NCI-H345 (cell line): Measurements from ENCODE around the gene ATOH8.
"Not testable (repeated sequence)": the region's sequence is repeated elsewhere in the genome, so short reads cannot be mapped to it uniquely, and the experiment has no call there.

Experiments
- DNase-seq: peaks from one replicate; lab custom pipeline; 2025; lab: John Stamatoyannopoulos, UW

ATOH8 gene, protein sequence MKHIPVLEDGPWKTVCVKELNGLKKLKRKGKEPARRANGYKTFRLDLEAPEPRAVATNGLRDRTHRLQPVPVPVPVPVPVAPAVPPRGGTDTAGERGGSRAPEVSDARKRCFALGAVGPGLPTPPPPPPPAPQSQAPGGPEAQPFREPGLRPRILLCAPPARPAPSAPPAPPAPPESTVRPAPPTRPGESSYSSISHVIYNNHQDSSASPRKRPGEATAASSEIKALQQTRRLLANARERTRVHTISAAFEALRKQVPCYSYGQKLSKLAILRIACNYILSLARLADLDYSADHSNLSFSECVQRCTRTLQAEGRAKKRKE

DNA sequence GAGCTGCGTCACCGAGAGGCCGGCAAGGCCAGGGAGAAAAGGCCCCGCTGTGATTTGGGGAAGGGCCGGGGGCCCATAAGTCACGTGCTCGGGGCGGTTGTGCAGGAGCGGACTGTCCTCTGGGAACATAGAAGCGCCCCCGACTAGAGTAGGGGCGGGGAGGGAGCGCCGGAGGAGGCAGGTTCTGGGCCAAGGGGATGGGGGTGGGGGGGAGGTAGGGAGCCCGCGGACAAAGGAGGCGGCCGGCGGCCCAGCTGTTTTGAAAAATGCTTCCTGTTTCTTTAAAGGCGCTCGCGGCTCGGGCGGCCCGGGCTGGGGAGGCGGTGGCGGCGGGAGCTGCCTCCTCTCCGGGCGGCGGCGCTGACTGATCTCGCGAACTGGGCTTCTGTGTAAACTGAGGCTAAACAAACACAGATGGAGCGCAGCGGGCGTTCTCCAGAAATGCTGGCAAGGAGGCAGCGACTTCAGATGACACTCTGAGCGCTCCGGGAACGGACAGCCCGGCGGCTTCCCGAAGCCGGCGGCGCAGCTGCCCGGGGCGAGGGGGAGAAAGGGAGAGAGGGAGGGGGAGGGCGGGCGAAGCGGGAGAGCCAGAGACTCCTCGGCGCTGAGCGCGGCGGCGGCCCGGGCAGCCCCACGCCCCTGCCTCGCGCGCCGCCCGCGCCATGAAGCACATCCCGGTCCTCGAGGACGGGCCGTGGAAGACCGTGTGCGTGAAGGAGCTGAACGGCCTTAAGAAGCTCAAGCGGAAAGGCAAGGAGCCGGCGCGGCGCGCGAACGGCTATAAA is at the start of gene ATOH8:
Gene ATOH8 (plus strand): TSS at position 467 of the 788 bp plus-strand sequence. CDS start 199 bp downstream, at position 666.
- DNase-seq: peak; percentile 57

DNA sequence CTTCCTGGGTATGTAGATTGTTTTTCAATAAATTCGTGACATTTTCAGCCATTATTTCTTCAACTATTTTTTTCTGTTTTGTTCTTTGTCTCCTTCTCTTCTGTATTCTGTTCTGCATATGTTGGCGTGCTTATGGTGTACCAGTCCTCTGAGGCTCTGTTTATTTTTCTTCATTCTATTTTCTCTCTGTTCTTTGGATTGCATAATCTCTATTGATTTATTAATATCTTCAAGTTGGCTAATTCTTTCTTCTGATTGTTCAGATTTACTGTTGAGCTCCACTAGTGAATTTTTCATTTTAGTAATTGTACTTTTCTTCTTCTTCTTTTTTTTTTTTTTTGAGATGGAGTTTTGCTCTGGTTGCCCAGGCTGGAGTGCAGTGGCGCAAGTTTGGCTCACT is 49.8 kb upstream of the ATOH8 start:
- DNase-seq: no peak

DNA sequence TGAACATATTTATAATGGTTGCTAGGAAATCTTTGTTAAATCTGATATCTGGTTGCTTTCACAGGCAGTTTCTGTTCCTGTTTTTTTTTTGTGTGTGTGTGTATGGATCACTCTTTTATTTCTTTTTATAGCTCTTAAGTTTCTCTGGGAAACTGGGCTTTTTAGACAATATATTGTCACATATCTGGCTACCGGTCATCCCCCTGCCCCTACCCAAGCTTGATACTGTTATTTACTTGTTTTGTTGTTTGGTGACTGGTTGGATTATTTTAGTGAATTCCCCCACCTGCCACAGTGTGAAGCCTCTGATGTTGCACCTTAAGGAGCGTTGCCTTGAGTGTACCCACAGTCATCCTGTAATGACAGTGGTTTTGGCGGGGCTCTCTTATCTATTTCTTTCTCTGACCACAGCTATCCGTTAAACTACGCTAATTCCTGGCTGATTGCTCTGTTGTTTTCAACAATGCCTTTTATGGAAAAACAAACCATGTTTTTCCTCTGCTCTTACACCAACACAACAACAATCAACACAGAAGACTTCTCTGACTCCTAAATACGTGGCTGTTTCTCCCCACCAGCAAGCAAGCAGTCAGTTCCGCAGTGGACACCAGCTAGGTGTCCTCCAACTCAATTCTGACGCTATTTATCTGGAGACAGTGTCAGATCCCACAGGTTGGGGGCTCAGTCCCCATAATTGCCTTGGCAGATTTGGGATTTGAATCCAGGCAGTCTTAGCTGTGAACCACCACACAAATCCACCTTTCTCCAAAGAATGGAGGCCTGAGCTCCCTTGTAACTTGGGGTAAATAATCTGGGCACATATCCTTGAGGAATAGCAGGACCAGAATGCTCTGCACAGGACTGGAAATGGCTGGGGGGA is 48.8 kb upstream of the ATOH8 start:
- no peak for DNase-seq

DNA sequence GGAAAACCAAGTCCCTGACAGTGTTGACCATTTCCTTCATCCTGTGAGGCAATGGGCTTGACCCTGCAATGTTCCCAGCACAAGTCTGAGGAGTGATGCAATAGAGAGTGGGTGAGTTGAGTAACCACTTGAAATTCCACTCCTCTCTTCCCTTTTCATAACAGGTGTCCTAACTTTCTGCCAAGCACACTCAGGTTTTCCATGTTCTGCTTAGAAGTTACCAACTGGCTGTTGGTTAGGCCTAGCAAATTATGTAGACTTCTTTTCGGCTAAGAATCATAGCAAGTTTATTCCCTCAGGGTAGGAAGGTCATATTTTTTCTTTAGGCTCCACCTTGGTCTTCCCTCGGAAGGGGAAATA is 48.1 kb upstream of the ATOH8 start:
- DNase-seq: no peak

DNA sequence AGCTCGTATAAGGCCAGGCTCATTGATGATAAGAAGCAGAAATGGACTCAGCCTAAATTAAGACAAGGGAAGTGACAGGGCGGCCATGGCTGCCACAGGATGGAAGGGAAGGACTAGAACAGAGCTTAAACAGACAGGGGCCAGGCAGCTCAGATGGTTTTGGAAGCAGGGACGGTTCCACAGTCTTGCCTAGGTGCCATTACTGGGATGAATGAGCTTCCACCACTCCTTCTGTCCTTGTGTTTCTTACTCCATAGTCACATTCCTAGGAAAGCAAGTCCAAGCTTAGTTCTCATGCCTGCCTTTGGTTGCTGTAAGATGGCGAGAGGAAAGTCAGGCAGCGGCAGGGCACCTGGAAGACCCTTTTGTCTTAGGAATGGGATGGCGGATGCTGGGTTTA is 47.7 kb upstream of the ATOH8 start:
- DNase-seq: no peak

DNA sequence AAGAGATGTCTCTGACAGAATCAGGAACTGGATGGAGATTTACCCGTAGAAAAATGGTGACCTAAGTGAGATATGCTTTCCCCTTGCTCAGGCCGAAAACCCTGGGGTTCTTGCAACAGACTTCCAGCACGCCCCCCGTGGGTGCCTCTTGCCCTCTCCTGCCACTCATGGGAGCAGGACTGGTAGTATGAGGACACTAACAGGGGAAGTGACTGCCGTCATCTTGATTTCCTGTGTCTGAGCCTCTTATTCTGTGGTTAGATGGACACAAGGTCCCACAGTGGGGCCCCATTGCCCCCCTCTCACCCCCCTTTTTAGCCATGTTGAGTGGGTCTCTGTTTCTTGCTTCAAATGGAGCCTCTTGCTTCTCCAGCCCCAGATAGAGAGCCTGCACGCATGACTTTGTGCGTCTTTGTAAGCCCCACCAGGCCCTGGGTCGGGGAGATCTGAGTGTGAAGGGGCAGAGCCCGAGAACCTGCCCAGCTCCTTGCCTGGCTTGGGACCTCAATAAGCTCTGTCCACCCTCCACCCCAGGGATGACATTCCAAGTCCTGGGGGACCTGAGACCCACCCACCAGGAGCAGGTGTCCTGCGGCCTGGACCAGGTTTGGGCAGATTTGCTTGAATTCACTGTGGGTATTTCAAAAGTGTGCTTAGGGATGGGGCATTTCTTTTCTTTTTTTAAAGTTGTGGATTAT is 47.0 kb upstream of the ATOH8 start:
- no peak for DNase-seq

DNA sequence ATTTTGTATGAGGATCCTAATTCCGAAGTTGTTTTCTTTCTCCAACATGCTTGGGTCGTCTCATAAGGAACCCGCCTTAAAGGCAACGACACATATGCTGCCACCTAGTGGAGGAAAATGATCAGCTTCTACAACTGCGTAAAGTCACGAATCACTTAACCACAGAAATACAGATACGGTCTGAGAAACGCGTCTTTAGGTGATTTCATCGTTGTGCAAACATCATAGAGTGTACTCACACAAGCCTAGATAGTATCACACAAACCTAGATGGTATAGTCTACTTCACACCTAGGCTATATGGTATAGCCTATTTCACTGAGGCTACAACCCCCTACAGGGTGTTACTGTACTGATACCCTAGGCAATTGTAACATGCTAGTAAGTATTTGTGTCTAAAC is 46.5 kb upstream of the ATOH8 start:
- DNase-seq: peak; percentile 74

DNA sequence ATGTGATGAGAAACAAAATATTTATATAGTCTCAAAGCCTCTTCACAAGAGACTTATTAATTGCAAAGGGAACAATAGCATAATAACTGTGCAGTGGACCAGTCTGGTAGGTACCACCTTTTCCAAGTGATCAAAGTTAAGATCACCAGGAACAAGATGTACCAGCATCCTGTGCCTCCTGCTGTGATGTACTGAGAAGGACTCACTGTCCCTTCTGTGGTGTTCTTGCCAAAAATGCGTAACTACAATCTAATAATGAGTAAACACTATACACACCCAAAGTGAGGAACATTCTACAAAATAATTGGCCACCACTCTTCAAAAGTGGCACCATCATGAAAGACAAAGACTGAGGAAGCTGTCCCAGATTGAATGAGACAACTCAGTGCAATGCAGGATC is 45.1 kb upstream of the ATOH8 start:
- no peak for DNase-seq

DNA sequence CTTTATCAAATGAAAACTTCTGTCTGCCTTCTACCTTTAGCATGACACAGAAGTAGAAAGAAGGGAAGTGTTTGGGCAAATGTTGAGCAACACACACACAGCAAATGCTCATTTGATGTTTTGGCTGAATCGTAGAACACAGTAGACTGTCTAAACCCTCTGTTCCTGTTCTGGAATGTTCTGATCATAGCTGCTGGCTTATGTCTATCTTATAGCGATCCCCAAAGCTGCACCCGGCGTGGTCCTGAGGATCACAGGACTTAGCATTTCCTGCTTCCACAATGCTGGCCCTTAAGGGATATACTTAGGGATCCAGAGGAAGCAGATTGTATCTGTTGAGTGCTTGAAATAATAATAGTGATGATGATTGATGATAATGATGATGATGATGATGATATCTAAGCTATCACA is 44.4 kb upstream of the ATOH8 start:
- DNase-seq: no peak

DNA sequence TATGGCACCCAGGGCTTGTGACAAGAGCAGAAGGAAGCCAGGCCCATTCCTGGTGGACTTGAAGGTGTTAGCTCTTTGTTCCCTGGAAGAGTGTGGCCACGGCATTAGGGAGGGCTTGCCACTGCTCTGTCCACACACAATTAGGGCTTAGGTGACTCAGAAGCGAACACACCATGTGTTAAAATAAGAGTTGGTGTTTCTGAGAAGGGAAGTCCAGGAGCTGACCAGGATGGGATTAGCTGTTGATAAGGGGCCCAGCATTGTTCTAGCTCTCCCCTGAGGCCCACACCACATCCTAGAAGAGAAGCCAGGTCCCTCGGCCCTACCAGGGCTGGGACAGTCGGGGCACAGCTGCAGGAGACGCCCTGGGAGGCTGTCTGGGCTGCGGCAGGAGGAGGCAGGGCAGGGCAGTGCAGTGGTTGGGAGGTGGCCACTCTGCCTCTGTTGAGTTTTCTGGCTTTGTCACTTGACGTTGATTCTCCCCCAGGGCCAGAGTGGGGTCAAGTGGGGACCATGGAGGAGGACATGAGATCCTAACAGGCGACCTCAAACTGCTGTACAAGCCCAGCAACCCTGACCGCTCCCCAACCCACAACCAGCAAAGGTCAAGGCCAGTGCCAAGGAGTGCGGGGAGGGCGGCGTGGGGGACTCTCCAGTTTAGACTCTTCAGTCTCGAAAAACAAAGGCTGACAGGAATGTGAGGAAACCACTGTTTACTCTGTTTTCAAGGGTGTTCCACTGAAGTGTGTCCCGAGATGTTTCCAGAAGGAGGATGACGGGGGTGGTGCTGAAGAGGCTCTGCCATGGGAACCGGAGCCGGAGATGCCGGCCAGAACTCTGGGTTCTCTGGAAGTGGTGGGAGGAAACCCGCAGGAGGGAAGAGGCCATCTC is 42.9 kb upstream of the ATOH8 start:
- DNase-seq: no peak

DNA sequence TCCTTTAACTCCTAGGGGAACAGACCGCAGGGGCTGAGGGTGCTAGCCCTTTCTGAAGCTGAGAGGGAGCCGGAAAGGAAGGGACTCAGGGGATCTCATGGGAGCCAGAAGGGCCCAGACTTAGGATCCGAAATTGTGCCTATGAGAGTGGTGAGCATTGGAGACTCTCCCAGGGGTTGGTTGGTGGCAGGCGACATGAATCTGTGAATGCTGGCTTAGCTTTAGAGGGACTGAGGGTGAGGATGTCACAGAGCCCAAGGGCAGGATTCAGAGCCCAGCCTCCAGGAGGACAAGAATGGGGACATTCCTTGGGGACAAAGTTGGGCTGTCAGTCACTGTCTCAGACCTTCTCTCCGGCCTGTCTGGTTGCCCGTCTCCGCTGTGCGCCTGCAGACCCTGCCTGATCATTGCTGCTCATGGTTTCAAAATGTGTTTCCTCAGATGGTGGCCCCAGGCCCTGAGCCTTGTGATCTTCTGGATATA is 42.2 kb upstream of the ATOH8 start:
- no peak for DNase-seq

DNA sequence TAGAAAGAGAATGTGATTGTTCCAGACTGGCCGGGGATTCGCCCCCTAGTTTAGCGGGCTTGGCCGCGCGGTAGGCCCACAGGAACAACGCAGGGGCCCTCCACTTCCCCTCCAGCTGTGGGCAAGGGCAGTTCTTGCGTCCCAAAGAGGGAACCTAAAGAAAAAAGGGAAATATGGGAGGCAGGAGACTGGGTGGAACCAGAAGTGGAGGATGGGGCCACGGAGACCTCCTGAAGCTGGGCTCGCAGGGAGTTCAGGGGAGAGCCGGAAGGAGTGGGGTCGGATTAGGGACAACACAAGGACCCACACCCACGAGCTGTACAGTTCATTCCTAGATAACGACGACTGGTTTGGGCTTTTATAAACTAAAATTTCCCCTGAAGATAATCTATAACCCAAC is 41.5 kb upstream of the ATOH8 start:
- DNase-seq: no peak

DNA sequence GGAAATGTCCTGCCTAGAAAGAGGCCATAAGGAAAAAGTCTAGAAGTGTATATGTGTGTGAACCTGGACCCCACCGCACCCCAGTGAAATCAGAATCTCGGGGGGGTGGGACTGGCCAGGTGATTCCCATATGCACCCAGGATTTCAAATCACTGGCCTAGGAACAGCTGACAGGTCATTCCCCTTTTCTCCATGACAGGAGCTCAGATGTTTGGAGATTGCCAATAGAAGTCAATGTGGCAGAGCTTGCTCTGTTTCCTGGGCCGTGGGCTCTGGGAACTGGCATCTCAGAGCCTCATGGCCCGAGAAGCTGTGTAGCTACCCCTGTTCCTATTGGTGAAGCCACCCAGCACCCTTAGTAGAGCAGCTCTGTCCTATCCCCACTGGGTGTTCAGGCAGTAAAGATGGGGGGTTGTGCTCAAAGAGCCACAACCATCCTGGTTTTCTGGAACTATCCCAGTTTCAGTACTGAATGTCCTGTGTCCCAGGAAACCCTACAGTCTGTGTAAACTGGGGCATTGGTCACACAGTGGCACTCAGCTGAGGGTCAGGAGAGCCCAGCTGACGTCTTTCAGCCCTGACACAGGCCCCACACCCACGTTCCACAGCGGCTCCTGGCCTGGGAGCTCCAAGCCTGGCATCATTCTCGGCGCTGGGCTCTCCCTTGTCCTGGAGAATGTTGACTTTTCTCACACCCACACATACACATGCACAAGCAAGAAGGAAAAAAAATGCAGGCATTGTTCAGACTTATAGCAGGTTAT is 40.8 kb upstream of the ATOH8 start:
- DNase-seq: no peak

DNA sequence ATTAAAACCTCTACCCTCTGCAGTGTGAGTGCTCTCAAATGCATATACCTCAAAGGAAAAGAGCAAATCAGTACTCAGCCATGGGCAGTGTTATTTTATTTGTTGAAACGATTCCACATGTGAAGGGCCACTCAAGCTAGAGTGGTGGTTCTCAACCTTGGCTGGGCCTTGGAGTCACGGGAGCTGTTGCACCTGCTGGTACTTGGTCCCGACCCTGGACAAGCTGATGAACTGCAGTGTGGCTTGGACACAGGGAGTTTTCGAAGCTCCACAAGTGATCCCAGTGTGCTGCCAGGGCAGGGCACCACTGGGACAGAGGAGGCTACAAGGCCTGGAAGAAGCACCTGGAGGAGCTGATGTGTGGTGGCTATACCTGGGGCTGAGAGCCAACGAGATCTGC is 40.0 kb upstream of the ATOH8 start:
- peak; percentile 21 for DNase-seq

DNA sequence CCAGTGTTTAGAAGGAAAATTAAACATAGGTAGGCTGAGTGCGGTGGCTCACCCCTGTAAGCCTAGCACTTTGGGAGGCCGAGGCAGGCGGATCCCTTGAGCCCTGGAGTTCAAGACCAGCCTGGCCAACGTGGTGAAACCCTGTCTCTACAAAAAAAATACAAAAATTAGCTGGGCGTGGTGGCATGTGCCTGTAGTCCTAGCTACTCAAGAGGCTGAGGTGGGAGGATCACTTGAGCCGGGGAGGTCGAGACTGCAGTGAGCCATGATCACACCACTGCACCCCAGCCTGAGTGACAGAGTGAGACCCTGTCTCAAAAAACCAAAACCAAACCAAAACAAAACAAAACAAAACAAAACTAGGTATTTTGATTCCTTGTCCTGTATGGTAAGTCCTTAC is 39.4 kb upstream of the ATOH8 start:
- DNase-seq: not testable (repeated sequence)

DNA sequence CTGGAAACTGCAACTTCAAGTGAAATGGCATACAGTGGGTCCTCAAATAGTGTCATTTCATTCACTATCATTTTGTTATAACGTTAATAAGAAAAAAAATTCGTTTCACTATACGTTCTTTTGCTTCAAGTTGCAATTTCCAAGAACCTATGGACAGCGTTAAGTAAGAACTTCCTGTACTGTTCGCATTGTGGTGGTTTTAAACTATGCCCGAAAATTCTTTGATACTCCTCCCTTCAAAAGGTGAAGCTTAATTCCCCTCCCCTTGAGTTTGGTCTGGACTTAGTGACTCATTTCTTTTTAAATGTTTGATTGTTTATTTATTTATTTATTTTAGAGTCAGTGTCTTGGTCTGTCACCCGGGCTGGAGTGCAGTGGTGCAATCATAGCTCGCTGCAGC is 39.0 kb upstream of the ATOH8 start:
- no peak for DNase-seq

DNA sequence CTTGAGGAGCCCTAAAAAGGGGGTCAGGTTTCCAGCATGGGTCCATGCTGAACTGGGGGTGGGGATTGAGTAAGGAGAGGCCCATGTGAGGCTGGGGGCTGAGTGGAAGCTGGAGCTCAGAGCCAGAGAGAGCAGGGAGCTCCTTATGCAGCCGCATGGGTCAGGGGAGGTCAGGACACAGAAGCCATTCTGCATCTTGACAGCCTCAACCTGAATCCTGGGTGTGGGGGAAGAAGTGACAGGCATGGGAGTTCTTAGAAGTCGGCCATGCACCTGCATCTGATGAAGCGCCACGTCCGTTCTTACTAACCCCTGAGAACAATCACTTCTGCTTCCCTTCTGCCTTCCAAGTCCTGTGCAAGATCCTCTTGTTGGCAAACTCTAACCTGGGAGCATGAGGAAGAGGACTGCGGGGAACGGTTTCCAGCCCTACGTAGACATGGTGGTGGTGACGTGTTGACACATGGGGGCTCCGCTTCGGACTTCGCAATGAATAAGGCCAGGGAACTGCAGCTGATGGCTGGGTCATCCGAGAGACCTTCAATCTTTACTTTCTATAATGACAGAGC is 37.4 kb upstream of the ATOH8 start:
- no peak for DNase-seq

DNA sequence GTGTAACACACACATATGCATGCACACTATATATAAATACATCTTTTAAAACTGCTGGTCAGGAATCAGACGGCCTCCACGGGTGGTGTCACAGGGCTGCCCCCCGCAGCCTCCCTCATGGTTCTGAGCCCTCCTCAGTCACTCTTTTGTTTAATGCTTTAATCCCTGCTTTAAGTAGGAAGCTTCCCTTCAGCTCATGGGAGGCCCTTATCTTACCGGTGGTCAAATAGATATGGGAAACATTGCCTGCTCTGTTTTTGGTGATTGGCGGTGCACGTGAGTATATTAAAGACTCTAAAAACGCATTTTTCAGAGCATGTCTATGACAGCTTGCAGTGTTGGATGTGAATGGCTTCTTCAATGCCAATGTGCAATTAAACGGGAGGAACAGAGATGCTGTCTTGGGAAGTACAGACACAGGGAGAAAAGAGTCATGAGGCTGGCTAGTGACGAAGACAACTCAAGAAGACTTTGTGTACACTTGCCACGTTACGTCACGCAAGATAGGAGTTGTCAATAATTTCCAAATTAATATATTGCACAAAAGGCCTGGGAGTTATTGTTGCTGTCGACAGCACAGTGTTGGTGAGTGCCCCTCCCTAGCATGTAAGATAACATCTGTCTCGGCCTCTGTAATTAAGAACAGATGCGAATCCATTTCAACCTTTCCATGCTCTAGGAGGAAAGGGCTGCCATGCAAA is 36.3 kb upstream of the ATOH8 start:
- DNase-seq: no peak

DNA sequence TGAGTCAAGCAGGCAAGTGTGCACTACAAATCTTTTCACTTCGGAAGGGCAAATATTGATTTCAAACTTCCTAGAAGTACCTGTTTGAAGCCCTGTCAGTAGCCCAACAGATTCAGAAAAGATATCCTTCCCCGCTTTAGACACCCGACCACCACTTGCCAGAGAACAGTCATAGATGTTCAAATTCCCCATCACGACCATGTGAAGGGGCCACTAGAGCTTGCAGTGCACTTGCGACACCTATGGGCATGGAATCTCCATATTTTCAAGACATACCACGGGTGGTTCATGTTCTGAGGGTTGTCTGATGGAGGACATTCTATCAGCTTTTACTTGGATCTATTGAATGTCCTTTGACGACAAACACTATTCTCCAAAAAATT is 35.8 kb upstream of the ATOH8 start:
- no peak for DNase-seq
